ENCODE results near the gene RBPJ. TPM values are rescaled to one million over a fixed set of nuclear protein-coding genes. Genes with fewer than 3 reads are reported as not detected.

The RBPJ gene
- polyA plus RNA-seq, 4 donors, result 13.0 to 50.6 (median 17.8) TPM

- no peak for FAIRE-seq
These were observed 105.1 kb downstream of the RBPJ start for GRCh38 chr4:26425953-26426352.

GRCh38 chr4:26426892-26427291 is 106.1 kb downstream of the RBPJ start:
- DNase-seq (no peak), FAIRE-seq (no peak)
- 94 to 97% (median 96%) methylated on average over 4 of the region's 4 CpGs for WGBS, 3 donors
- no peaks in the 10 kb centered on the region for H3K4me1 ChIP-seq (ENCODE audit: control insufficient read depth in 3 of 3, insufficient read depth in 2 of 3, low read depth in 1 of 3, low read length in 2 of 3)
- H3K9me3 ChIP-seq (ENCODE audit: control insufficient read depth in 2 of 2, insufficient read depth in 1 of 2, low read depth in 1 of 2, low read length in 1 of 2), result no peaks in the 10 kb centered on the region
- H3K27me3 ChIP-seq (ENCODE audit: control insufficient read depth in 3 of 3, insufficient read depth in 3 of 3, low read length in 3 of 3), result no peaks in the 10 kb centered on the region
- H3K4me3 ChIP-seq (ENCODE audit: low read depth in 1 of 3, low read length in 3 of 3), result no peak overlapping the region
- peaks cover 6 to 16% (median 8%) of the 10 kb centered on the region in 3 donors for H3K36me3 ChIP-seq (ENCODE audit: control insufficient read depth in 3 of 3, insufficient read depth in 2 of 3, low read depth in 1 of 3, low read length in 3 of 3)
- H3K27ac ChIP-seq (ENCODE audit: low read depth in 1 of 3, low read length in 2 of 3), result no peak overlapping the region

More at GRCh38 chr4:26425953-26426352, 105.1 kb downstream of the RBPJ start:
- Histone ChIP-seq H3K27me3 (ENCODE audit: control insufficient read depth in 3 of 3, insufficient read depth in 3 of 3, low read length in 3 of 3) (no peaks in the 10 kb centered on the region), H3K9me3 (ENCODE audit: control insufficient read depth in 2 of 2, insufficient read depth in 1 of 2, low read depth in 1 of 2, low read length in 1 of 2) (no peaks in the 10 kb centered on the region), H3K4me3 (ENCODE audit: low read depth in 1 of 3, low read length in 3 of 3) (no peak overlapping the region), H3K4me1 (ENCODE audit: control insufficient read depth in 3 of 3, insufficient read depth in 2 of 3, low read depth in 1 of 3, low read length in 2 of 3) (no peaks in the 10 kb centered on the region), H3K36me3 (ENCODE audit: control insufficient read depth in 3 of 3, insufficient read depth in 2 of 3, low read depth in 1 of 3, low read length in 3 of 3) (peaks cover 4 to 19% (median 8%) of the 10 kb centered on the region in 3 donors), H3K27ac (ENCODE audit: low read depth in 1 of 3, low read length in 2 of 3) (no peak overlapping the region)
- no peak for DNase-seq
- WGBS, 3 donors, result 88 to 89% (median 88%) methylated on average over 1 of the region's 1 CpG

- Histone ChIP-seq H3K27me3 (ENCODE audit: control insufficient read depth in 3 of 3, insufficient read depth in 3 of 3, low read length in 3 of 3) (no peaks in the 10 kb centered on the region), H3K9me3 (ENCODE audit: control insufficient read depth in 2 of 2, insufficient read depth in 1 of 2, low read depth in 1 of 2, low read length in 1 of 2) (no peaks in the 10 kb centered on the region), H3K4me3 (ENCODE audit: low read depth in 1 of 3, low read length in 3 of 3) (no peak overlapping the region), H3K27ac (ENCODE audit: low read depth in 1 of 3, low read length in 2 of 3) (no peak overlapping the region), H3K4me1 (ENCODE audit: control insufficient read depth in 3 of 3, insufficient read depth in 2 of 3, low read depth in 1 of 3, low read length in 2 of 3) (no peaks in the 10 kb centered on the region), H3K36me3 (ENCODE audit: control insufficient read depth in 3 of 3, insufficient read depth in 2 of 3, low read depth in 1 of 3, low read length in 3 of 3) (peaks cover 6 to 16% (median 10%) of the 10 kb centered on the region in 3 donors)
- FAIRE-seq (no peak), DNase-seq (no peak)
- 79 to 87% (median 80%) methylated on average over 4 of the region's 4 CpGs for WGBS, 3 donors
These were observed 109.1 kb downstream of the RBPJ start for GRCh38 chr4:26429910-26430309.

GRCh38 chr4:26431461-26432180 is 110.8 kb downstream of the RBPJ start:
- WGBS, 3 donors, result 62 to 94% (median 66%) methylated on average over 2 of the region's 2 CpGs
- Histone ChIP-seq H3K27ac (ENCODE audit: low read depth in 1 of 3, low read length in 2 of 3) (no peak overlapping the region), H3K9me3 (ENCODE audit: control insufficient read depth in 2 of 2, insufficient read depth in 1 of 2, low read depth in 1 of 2, low read length in 1 of 2) (no peaks in the 10 kb centered on the region), H3K4me3 (ENCODE audit: low read depth in 1 of 3, low read length in 3 of 3) (no peak overlapping the region), H3K36me3 (ENCODE audit: control insufficient read depth in 3 of 3, insufficient read depth in 2 of 3, low read depth in 1 of 3, low read length in 3 of 3) (peaks cover 6 to 15% (median 13%) of the 10 kb centered on the region in 3 donors), H3K27me3 (ENCODE audit: control insufficient read depth in 3 of 3, insufficient read depth in 3 of 3, low read length in 3 of 3) (no peaks in the 10 kb centered on the region), H3K4me1 (ENCODE audit: control insufficient read depth in 3 of 3, insufficient read depth in 2 of 3, low read depth in 1 of 3, low read length in 2 of 3) (no peaks in the 10 kb centered on the region)
- no peak for DNase-seq
- FAIRE-seq, result no peak

- Histone ChIP-seq H3K9me3 (ENCODE audit: control insufficient read depth in 2 of 2, insufficient read depth in 1 of 2, low read depth in 1 of 2, low read length in 1 of 2) (no peaks in the 10 kb centered on the region), H3K27me3 (ENCODE audit: control insufficient read depth in 3 of 3, insufficient read depth in 3 of 3, low read length in 3 of 3) (no peaks in the 10 kb centered on the region), H3K27ac (ENCODE audit: low read depth in 1 of 3, low read length in 2 of 3) (no peak overlapping the region), H3K4me3 (ENCODE audit: low read depth in 1 of 3, low read length in 3 of 3) (no peak overlapping the region), H3K36me3 (ENCODE audit: control insufficient read depth in 3 of 3, insufficient read depth in 2 of 3, low read depth in 1 of 3, low read length in 3 of 3) (peaks cover 6 to 13% (median 11%) of the 10 kb centered on the region in 3 donors), H3K4me1 (ENCODE audit: control insufficient read depth in 3 of 3, insufficient read depth in 2 of 3, low read depth in 1 of 3, low read length in 2 of 3) (no peaks in the 10 kb centered on the region)
- WGBS, 3 donors, result 71 to 78% (median 73%) methylated on average over 5 of the region's 5 CpGs
- DNase-seq, result no peak
- no peak for FAIRE-seq
These were observed 111.6 kb downstream of the RBPJ start for GRCh38 chr4:26432419-26432818.

GRCh38 chr4:26433556-26433955 is 112.7 kb downstream of the RBPJ start:
- FAIRE-seq (no peak), DNase-seq (no peak)
- no peaks in the 10 kb centered on the region for H3K4me1 ChIP-seq (ENCODE audit: control insufficient read depth in 3 of 3, insufficient read depth in 2 of 3, low read depth in 1 of 3, low read length in 2 of 3)
- 93 to 95% (median 93%) methylated on average over 1 of the region's 1 CpG for WGBS, 3 donors
- H3K9me3 ChIP-seq (ENCODE audit: control insufficient read depth in 2 of 2, insufficient read depth in 1 of 2, low read depth in 1 of 2, low read length in 1 of 2), result no peaks in the 10 kb centered on the region
- H3K27me3 ChIP-seq (ENCODE audit: control insufficient read depth in 3 of 3, insufficient read depth in 3 of 3, low read length in 3 of 3), result no peaks in the 10 kb centered on the region
- H3K36me3 ChIP-seq (ENCODE audit: control insufficient read depth in 3 of 3, insufficient read depth in 2 of 3, low read depth in 1 of 3, low read length in 3 of 3), result peaks cover 6 to 18% (median 13%) of the 10 kb centered on the region in 3 donors
- no peak overlapping the region for H3K27ac ChIP-seq (ENCODE audit: low read depth in 1 of 3, low read length in 2 of 3)
- H3K4me3 ChIP-seq (ENCODE audit: low read depth in 1 of 3, low read length in 3 of 3), result no peak overlapping the region

GRCh38 chr4:26434030-26434639 is 113.3 kb downstream of the RBPJ start:
- Histone ChIP-seq H3K36me3 (ENCODE audit: control insufficient read depth in 3 of 3, insufficient read depth in 2 of 3, low read depth in 1 of 3, low read length in 3 of 3) (peaks cover 6 to 21% (median 12%) of the 10 kb centered on the region in 3 donors), H3K4me3 (ENCODE audit: low read depth in 1 of 3, low read length in 3 of 3) (no peak overlapping the region), H3K4me1 (ENCODE audit: control insufficient read depth in 3 of 3, insufficient read depth in 2 of 3, low read depth in 1 of 3, low read length in 2 of 3) (no peaks in the 10 kb centered on the region), H3K27ac (ENCODE audit: low read depth in 1 of 3, low read length in 2 of 3) (no peak overlapping the region), H3K9me3 (ENCODE audit: control insufficient read depth in 2 of 2, insufficient read depth in 1 of 2, low read depth in 1 of 2, low read length in 1 of 2) (no peaks in the 10 kb centered on the region), H3K27me3 (ENCODE audit: control insufficient read depth in 3 of 3, insufficient read depth in 3 of 3, low read length in 3 of 3) (no peaks in the 10 kb centered on the region)
- FAIRE-seq, result no peak
- 50 to 64% (median 51%) methylated on average over 2 of the region's 2 CpGs for WGBS, 3 donors
- DNase-seq, result no peak

- no peaks in the 10 kb centered on the region for H3K27me3 ChIP-seq (ENCODE audit: control insufficient read depth in 3 of 3, insufficient read depth in 3 of 3, low read length in 3 of 3)
- no peaks in the 10 kb centered on the region for H3K4me1 ChIP-seq (ENCODE audit: control insufficient read depth in 3 of 3, insufficient read depth in 2 of 3, low read depth in 1 of 3, low read length in 2 of 3)
- DNase-seq (no peak), FAIRE-seq (no peak)
- H3K27ac ChIP-seq (ENCODE audit: low read depth in 1 of 3, low read length in 2 of 3), result no peak overlapping the region
- H3K9me3 ChIP-seq (ENCODE audit: control insufficient read depth in 2 of 2, insufficient read depth in 1 of 2, low read depth in 1 of 2, low read length in 1 of 2), result peaks cover 0 to 3% of the 10 kb centered on the region in 2 donors
- no peak overlapping the region for H3K4me3 ChIP-seq (ENCODE audit: low read depth in 1 of 3, low read length in 3 of 3)
- WGBS, 3 donors, result 54 to 72% (median 63%) methylated on average over 7 of the region's 7 CpGs
- peaks cover 0 to 9% (median 3%) of the 10 kb centered on the region in 3 donors for H3K36me3 ChIP-seq (ENCODE audit: control insufficient read depth in 3 of 3, insufficient read depth in 2 of 3, low read depth in 1 of 3, low read length in 3 of 3)
These were observed 120.3 kb downstream of the RBPJ start for GRCh38 chr4:26441102-26441501.
